HG02885 (cell line): ENCODE data around the gene ZNF319.
A peak's percentile ranks its signal among the peaks of the same experiment; 100 is the strongest.

ENCODE experiments used
- ATAC-seq: cut with Tn5 transposase; IDR thresholded peaks from one replicate; pipeline ENCODE4 v1.9.1; 2021; ENCODE audit warnings: mild to moderate bottlenecking; ENCODE audit not compliant: unreplicated experiment, poor library complexity

The ZNF319 gene

DNA sequence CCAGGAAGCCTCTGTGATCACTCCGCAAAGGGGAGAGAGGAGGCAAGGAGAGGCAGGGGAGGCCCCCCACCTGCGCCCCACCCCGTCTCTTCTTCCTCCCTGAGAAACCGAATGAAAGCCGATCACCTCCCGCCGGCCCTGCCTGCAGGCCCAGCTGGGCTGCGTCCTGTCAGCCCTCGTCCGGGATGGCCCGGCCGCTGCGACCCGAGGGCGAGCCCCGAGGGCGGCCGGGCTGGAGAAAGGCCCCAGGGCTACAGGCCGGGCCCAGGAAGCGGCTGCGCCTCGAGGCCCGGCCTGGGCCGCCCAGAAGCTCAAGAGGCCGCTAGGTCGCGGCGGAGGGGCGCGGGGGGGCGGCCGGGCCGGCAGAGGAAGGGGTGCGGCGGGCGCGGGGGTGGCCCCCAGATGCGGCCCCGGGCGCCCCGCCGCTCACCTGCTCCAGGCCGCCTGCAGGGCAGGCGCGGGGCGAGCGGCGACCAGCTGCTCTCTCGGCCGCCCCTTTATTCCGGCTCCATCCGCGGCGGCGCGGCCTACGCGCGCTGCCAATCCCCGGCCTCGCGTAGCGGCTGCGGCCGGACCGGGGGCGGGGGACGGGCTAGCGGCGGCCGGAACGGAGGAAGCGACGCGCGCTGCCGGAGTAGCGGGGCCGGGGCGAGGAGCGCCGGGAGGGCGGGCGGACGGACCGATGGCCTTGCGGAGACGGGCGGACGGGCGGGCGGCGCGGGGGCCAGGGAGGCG, at the start of gene ZNF319:
Gene ZNF319, minus strand, starts transcription at position 702 of the 735 bp plus-strand sequence. CDS start 2,407 bp downstream, outside the sequence.
- ATAC-seq, result peak; percentile 27

- no peak for ATAC-seq
Measured at GRCh38 chr16:58049232-58050185, 49.0 kb upstream of the ZNF319 start.

DNA sequence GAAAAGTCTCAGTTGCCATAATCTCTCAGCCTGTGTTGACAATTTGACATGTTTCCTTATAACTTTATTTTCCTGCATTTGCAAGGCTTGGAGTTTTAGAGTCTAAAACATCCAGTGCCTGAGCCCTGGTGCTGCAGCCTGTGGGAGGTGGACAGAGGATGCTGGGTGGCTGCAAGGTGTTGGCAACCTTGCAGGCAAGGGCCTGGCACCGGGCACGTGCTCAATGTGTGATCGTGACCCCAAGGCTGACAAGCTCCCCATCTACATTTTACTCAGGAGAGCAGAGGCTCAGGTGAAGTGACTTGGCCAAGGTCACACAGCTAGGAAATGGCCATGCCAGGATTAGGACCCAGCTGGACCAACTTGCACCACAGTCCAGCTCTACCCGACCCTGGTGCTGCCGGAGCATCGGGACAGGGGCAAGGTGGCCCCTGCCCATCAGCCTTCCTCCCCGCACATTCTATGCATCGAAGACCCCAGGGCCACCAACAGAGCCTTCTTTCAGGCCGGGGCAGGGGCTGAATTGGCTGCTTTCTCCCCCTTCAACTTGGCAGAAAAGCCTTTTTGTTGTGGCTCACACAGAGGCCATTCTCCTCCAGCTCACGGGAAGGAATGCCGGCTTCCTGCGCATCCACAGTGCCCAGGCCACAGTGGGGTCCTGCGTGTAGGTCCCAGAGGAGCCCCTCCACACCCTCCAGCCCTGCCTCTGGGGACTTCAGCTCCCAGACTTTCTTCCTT, 48.2 kb upstream of the ZNF319 start:
- no peak for ATAC-seq

- ATAC-seq, result no peak
Measured at GRCh38 chr16:58047557-58048348, 47.3 kb upstream of the ZNF319 start.

- ATAC-seq, result no peak
Measured at GRCh38 chr16:58046936-58047335, 46.5 kb upstream of the ZNF319 start.

GRCh38 chr16:58046054-58046881, 45.8 kb upstream of the ZNF319 start:
- ATAC-seq, result no peak

DNA sequence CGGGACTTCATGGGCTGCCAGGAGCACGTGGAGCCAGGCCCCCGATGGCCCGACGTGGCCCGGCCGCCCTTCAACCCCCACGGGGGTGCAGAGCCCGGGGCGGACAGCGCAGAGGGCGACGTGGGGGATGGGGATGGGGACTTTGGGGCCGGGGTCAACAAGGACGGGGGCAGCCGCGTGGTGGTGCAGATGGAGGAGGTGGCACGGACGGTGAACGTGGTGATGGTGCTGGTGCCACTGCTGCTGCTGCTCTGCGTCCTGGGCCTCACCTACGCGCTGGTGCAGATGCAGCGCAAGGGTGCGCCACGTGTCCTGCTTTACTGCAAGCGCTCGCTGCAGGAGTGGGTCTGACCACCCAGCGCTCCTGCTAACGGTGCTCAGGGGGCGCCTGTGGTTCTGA, 44.6 kb upstream of the ZNF319 start:
- no peak for ATAC-seq

DNA sequence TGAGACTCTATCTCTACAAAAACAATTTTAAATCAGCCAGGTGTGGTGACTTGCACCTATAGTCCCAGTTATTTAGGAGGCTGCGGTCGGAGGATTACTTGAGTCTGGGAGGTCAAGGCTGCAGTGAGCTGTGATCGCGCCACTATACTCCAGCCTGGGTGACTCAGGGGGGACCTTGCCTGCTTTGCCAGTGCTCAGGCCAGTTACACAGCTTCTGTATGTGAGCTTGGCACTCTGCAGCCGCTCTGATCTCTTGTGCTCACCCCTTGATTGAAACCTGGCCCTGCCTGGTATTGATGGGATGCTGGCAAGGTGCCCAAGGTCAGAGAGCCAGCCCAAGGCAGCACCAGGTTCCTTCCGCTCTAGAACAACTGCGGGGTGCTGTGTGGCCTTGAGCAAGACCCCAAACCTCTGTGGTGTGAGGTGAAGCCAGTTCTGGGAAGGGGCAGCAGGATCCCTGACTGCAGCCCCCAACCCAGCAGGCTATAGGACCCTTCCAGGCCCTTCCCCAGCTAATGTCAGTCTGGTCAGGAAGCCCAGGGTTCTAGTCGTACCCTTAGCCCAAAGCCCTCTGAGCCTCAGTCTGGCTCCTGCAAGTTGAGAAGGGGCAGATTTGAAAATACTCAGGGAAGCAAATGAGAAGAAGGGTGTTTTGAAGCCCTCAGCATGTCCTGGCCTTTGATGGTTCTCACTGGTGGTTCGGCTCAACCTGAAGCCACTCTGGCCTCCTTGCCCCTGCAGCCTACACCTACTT, 44.0 kb upstream of the ZNF319 start:
- ATAC-seq, result no peak

DNA sequence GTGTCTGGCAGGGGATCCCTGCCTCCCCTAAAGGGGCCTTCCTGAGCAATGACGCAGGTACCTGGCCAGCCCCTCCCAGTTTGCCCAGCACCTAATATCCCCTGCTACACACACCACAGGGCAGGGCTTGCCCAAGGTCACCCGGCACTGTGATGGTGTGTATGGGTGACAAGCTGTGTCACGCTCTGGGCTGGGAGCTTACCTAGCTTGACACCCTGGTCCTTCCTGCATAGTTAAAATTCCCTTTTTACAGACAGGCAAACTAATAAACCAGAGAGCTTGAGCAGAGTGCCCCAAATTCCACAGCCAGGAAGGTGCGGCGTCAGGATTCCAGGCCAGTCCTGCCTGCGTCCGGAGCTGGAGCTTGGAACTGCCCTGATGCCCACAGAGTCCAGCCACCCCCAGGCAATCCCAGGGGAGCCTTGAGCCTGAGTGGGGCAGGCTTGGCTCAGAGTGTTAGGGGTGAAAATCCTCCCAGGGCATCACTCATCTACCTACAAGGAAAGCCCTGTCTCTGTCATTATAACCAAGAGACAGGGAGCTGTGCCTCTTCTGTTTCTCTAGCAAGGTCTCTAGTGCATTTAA, 43.2 kb upstream of the ZNF319 start:
- ATAC-seq, result no peak

DNA sequence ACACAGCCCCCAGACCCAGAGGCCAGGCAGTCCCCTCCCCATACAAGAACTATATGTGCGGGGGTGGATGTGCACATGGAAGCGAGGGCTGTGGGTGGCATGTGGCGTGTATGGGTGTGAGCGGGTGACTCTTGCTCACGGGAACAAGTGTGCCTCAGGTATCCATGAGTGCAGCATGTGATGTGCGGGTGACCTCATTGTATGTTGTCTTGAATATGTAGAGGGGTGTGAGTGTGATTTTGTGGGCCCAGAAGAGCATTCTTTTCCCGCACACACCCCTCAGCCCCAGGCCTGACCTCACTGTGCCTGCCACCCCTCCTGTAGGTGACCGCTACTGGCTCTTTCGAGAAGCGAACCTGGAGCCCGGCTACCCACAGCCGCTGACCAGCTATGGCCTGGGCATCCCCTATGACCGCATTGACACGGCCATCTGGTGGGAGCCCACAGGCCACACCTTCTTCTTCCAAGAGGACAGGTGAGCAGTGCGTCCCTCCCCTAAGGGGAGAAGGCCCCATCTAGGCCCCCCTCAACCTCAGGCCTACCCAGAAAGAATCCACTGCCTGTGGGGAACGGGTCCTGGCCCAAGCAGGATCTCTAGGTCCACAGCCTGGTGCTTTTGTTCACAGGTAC, 42.5 kb upstream of the ZNF319 start:
- no peak for ATAC-seq

GRCh38 chr16:58042001-58042885, 41.8 kb upstream of the ZNF319 start:
- no peak for ATAC-seq

DNA sequence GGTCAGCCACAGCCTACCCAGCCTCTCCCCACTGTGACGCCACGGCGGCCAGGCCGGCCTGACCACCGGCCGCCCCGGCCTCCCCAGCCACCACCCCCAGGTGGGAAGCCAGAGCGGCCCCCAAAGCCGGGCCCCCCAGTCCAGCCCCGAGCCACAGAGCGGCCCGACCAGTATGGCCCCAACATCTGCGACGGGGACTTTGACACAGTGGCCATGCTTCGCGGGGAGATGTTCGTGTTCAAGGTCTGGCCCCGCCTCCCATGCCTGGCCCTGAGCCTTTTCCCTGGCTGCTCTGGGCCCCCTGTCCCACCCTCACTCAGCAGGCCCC, 41.1 kb upstream of the ZNF319 start:
- ATAC-seq, result no peak

DNA sequence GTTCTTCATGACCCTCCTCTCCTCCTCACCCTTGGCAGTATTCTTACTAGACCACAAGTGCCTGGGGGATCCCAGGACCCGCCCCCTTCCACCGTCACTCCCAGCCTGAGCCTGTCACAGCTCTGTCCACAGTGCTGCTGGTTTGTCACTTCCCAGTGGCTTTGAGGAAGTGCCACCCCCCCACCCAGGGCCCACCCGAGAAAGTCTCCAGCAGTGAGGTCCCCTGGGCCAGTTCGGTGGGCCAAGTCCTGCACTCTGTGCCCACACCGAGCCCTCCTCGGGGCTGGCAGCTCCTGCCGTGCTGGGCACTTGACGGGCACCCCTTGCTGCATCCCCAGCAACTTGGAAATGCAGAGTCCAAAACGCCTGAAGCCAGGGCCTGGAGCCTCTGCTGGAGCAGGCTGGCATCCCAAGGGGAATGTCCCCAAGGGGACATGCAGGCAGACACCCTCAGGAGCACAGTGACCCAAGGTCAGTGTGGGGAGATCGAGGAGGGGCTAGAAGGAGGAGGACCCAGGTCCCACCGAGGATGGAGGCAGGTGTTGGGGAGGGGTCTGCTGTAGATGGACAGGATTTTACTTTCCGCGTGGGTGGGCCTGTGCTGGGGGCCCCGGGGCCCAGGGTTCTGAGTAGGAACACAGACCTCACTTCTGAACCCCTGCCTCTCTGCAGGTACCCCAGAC, 40.6 kb upstream of the ZNF319 start:
- ATAC-seq, result no peak

DNA sequence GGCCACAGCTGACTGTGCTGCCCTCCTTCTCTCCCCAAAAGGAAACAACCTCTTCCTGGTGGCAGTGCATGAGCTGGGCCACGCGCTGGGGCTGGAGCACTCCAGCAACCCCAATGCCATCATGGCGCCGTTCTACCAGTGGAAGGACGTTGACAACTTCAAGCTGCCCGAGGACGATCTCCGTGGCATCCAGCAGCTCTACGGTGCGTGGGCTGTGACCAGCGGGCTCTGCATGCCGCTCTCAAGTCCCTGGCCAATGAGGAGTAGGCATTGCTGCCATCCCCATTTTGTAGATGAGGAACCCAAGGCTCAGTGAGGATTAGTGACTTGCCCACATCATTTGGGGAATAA, 40.0 kb upstream of the ZNF319 start:
- ATAC-seq, result no peak

DNA sequence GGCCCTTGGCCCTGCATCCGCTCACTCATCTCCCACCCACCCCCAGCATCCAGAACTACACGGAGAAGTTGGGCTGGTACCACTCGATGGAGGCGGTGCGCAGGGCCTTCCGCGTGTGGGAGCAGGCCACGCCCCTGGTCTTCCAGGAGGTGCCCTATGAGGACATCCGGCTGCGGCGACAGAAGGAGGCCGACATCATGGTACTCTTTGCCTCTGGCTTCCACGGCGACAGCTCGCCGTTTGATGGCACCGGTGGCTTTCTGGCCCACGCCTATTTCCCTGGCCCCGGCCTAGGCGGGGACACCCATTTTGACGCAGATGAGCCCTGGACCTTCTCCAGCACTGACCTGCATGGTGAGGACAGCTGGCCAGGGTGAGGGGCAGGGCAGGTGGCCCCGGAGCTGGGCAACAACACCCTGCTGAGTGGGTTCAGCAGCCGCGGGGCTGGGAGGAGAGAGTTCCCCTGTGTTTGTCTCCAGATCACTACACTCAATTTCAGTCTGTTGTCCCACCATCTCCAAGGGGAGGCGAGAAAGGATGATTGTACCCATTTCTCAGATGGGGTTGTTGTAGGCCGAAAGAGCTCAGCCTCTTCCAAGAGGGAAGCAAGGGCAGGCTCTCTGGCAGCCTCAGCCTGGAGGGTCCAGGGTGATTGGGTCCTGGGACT, 39.5 kb upstream of the ZNF319 start:
- ATAC-seq, result no peak

DNA sequence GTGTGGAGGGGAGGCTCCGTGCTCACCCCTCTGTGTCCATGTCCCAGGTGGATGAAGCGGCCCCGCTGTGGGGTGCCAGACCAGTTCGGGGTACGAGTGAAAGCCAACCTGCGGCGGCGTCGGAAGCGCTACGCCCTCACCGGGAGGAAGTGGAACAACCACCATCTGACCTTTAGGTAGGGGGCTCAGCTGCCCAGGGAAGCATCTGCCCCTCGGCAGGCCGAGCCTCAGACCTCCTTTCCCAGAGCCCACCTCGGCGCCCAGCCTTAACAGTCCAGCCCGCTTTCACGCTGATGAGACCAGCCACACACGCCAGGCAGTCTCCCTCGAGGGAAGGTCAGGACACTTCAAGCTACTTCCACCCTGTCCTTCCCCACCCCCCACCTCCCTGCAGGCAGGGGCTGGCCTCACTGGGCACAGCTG, 37.8 kb upstream of the ZNF319 start:
- ATAC-seq, result no peak
